Thymus (tissue), 11 donors: ENCODE measurements around the gene EXOC4. TPM values are rescaled to one million over a fixed set of nuclear protein-coding genes. Genes with fewer than 3 reads are reported as not detected.

Experiments used
- DNase-seq, 9 donors: peaks; one replicate each; pipeline ENCODE4 v3.0.0-alpha.2; 2013; ENCODE audit warnings: low spot score in 9 of 9, low read depth in 6 of 9, missing footprints in 1 of 9
- H3K27ac ChIP-seq, 2 donors: one replicate each; pipeline ENCODE4 v1.5.1; 2013; ENCODE audit warnings: control low read depth in 1 of 2, low read depth in 1 of 2, low read length in 1 of 2, mild to moderate bottlenecking in 1 of 2, moderate library complexity in 1 of 2
- H3K27me3 ChIP-seq, 2 donors: one replicate each; pipeline ENCODE4 v1.5.1; 2013; ENCODE audit warnings: low read length in 1 of 2; ENCODE audit not compliant: control insufficient read depth in 2 of 2, insufficient read depth in 1 of 2
- H3K36me3 ChIP-seq, 2 donors: one replicate each; pipeline ENCODE4 v1.5.1; 2013; ENCODE audit warnings: low read length in 1 of 2, mild to moderate bottlenecking in 1 of 2, moderate library complexity in 1 of 2; ENCODE audit not compliant: control insufficient read depth in 2 of 2, insufficient read depth in 2 of 2
- H3K4me1 ChIP-seq, 2 donors: one replicate each; pipeline ENCODE4 v1.5.1; 2013; ENCODE audit warnings: low read length in 2 of 2; ENCODE audit not compliant: control insufficient read depth in 2 of 2, insufficient read depth in 2 of 2
- H3K4me3 ChIP-seq, 2 donors: one replicate each; pipeline ENCODE4 v1.5.1; 2013; ENCODE audit warnings: low read length in 2 of 2, control low read depth in 1 of 2, mild to moderate bottlenecking in 1 of 2
- H3K9me3 ChIP-seq, 2 donors: one replicate each; pipeline ENCODE4 v1.5.1; 2013; ENCODE audit warnings: low read length in 1 of 2, mild to moderate bottlenecking in 1 of 2; ENCODE audit not compliant: control insufficient read depth in 2 of 2, insufficient read depth in 1 of 2
- WGBS: extraction: QIAGEN DNeasy Blood & Tissue Kit; methylation state at CpG from one replicate; pipeline ENCODE4 v1.1.7; 2013; 5-methylcytosine and 5-hydroxymethylcytosine counted together
- polyA plus RNA-seq: library from polyadenylated mRNA; stranded (reverse); fragments of 200-250 nt; gene quantifications from one replicate; pipeline ENCODE4 v1.2.3, GENCODE V29; 2013
- total RNA-seq: library from RNA; stranded (reverse); fragments of 120-200 nt; gene quantifications from one replicate; pipeline ENCODE4 v1.2.4, GENCODE V29; 2013
- donor health status: healthy.

Gene EXOC4
- total and polyA plus RNA-seq, 2 donors, result 25.5 to 51.2 TPM

DNA sequence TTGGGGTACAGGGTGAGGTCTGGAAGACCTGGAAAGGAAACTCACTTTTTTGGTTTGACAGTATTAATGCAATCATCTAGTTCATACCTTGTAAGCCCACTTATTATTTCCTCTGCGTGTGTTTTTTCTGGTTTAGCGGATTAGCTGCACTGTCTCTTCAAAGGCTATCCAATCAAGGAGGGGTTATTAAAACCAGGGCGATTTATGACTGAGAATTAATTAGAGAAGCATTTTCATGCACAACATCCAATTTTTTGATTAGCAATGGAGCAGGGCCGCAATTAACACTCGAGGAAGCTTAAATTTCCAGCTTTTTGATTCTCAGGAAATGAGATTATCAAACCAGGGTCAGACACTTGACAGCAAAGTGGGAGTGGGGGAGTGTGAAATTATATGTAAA is 248.9 kb downstream of the EXOC4 start:
- no peak for DNase-seq
- H3K27ac ChIP-seq, result no peak overlapping the region
- H3K4me3 ChIP-seq, result no peak overlapping the region
- no peaks in the 10 kb centered on the region for H3K36me3 ChIP-seq
- no peaks in the 10 kb centered on the region for H3K9me3 ChIP-seq
- H3K27me3 ChIP-seq, result no peaks in the 10 kb centered on the region
- H3K4me1 ChIP-seq, result no peaks in the 10 kb centered on the region
- WGBS, result 97% methylated on average over 5 of the region's 5 CpGs

DNA sequence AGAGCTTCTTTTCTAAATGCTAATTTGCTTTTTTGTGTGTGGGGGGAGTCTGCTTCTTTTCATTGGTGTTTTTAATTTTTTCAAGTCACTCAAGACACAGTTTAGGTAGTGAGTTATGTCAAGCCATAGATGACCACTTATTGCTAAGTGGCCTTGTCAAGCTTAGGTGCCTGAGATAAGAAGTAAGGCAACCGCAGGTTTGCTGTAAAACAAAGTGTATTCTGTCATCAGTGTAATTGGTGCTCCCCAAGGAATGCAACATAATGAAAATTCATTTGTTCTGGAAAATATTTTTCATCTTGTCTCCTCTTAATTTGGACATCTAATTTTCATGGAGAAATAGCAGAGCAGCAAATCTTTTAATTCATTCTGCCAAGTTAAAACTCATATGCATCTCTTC is 249.6 kb downstream of the EXOC4 start:
- 100% methylated on average over 1 of the region's 1 CpG for WGBS
- no peak overlapping the region for H3K4me3 ChIP-seq
- no peaks in the 10 kb centered on the region for H3K27me3 ChIP-seq
- no peaks in the 10 kb centered on the region for H3K4me1 ChIP-seq
- no peaks in the 10 kb centered on the region for H3K9me3 ChIP-seq
- DNase-seq, result no peak
- H3K27ac ChIP-seq, result no peak overlapping the region
- H3K36me3 ChIP-seq, result no peaks in the 10 kb centered on the region

DNA sequence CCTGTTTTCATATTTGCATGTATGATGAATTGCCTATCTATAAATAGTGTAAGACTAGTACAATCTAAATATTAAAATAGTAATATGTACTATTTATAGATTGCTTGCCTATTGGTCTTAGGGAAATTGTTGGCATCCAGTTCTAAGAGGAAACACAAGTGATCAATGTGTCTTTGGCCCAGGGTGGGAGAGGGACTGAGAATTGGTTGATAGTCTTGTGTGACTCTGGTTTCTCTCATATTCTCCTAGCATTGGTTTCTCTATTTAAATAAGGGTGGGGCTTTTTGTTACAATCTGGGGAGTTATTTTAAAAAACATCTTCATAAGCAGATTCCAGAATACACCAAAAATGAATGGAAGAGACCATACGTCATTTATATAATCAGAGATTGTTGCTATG is 250.1 kb downstream of the EXOC4 start:
- Histone ChIP-seq H3K4me1 (no peaks in the 10 kb centered on the region), H3K4me3 (no peak overlapping the region), H3K27ac (no peak overlapping the region), H3K27me3 (no peaks in the 10 kb centered on the region), H3K36me3 (no peaks in the 10 kb centered on the region), H3K9me3 (no peaks in the 10 kb centered on the region)
- DNase-seq, result no peak
- 100% methylated on average over 1 of the region's 1 CpG for WGBS

DNA sequence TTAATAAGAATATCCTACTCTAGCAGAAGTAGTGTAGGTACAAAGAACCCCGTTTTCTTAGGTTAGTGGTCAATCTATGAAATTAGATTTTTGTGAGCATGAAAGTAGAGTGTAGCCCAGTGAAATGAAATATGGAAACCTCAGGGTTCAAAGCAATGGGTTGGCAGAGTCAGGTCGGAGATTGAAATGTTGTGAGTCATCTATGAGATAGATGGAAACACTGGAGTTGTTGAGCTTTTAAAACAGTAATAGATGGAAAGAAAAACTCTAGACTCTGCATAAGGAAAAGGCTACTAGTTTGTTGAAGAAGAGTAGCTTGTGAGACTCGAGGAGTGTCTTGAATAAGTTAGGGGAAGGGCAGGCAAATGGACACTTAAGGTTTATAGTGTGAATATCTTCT is 251.9 kb downstream of the EXOC4 start:
- WGBS, result over 99% methylated on average over 3 of the region's 3 CpGs
- Histone ChIP-seq H3K27ac (no peak overlapping the region), H3K4me1 (no peaks in the 10 kb centered on the region), H3K9me3 (no peaks in the 10 kb centered on the region), H3K27me3 (no peaks in the 10 kb centered on the region), H3K36me3 (no peaks in the 10 kb centered on the region), H3K4me3 (no peak overlapping the region)
- DNase-seq, result no peak

DNA sequence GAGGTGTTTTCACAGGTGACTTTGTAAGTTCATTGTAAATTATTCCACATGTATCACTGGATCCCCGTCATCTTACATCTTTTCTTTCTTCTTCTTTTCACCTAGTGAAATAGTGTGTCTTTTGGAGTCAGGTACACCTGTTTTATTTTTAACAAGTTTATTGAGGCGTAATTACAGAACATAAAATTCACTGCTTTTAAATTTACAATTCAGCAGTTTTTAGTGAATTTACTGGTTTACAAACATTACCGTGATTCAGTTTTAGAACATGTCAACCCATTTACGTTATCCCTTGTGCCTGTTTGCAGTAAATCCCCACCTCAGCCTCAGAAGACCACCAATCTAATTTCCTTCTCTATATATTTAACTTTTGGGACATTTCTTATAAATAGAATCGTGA is 256.9 kb downstream of the EXOC4 start:
- DNase-seq, result no peak
- Histone ChIP-seq H3K4me1 (no peaks in the 10 kb centered on the region), H3K27ac (no peak overlapping the region), H3K4me3 (no peak overlapping the region), H3K36me3 (no peaks in the 10 kb centered on the region), H3K9me3 (no peaks in the 10 kb centered on the region), H3K27me3 (no peaks in the 10 kb centered on the region)
- whole genome bisulfite sequencing, result 97% methylated on average over 5 of the region's 5 CpGs

DNA sequence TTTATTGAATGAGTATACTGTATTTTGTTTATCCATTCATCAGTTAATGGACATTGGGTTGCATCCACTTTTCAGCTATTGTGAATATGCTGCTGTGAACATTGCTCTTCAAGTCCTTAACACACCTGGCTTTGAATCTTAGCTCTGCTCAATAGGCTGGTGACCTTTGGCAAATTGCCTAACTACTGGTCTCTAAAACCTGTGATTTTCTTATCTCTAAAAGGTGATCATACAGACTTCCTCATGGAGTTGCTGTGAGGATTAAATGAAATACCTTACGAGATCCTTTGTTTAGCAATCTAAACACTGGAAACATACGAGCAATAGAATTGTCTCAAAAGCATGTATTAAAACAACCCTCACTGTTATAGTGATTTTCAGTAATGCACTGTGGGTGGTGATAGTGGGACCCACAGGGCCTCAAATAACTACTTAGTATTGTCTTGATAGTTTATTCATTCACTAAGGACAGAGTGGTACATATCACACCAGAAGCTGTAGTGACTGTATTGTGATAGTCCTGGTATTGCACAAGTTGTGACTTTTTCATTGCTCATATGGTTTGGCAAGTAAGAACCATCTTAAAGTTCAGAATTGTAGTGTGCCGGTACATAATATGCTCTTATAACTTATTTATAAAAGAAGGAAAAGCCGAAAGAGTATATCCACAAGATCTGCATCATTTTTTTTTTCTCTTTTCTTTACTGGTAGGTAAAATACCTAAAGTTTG is 257.6 kb downstream of the EXOC4 start:
- no peak for DNase-seq
- no peaks in the 10 kb centered on the region for H3K4me1 ChIP-seq
- H3K27ac ChIP-seq, result no peak overlapping the region
- no peaks in the 10 kb centered on the region for H3K9me3 ChIP-seq
- H3K27me3 ChIP-seq, result no peaks in the 10 kb centered on the region
- H3K36me3 ChIP-seq, result no peaks in the 10 kb centered on the region
- WGBS, result 96% methylated on average over 4 of the region's 4 CpGs
- H3K4me3 ChIP-seq, result no peak overlapping the region

DNA sequence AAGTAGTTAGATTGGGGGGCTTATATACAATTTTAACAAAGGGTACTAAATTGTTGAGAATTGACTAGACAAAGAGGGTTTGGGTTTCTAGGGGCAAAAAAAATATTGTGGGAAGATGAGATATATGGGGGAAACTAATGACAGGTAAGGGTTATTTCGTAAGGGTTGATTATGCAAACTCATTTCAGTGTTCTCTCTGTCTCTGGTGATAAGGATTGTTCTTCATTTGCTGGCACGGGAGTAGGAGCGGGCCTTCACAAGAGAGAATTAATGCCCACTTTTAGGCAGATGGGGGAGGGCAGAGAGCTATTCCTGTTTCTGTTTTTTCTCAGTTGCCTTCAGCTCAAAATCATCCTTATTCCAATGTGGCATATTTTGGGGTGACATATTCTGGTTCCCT is 258.4 kb downstream of the EXOC4 start:
- Histone ChIP-seq H3K36me3 (no peaks in the 10 kb centered on the region), H3K9me3 (no peaks in the 10 kb centered on the region), H3K4me1 (no peaks in the 10 kb centered on the region), H3K27me3 (no peaks in the 10 kb centered on the region), H3K4me3 (no peak overlapping the region), H3K27ac (no peak overlapping the region)
- 97% methylated on average over 3 of the region's 3 CpGs for WGBS
- DNase-seq, result no peak

DNA sequence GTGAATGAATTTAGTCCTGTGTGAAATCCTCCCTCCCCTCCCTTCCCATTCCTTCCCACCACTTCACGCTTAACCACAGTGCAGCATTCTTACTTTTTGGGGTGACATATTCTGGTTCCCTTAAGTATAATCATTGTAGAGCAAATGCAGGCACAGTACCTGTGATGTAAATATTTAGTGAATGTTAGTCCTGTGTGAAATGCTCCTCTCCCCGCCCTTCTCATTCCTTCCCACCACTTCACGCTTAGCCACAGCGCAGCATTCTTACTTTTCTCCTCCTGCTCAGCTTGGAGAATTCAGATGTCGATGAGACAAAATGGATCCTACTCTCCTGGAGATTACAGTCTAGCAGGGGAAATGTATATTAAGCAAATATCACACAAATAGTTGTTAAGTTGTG is 258.8 kb downstream of the EXOC4 start:
- no peak for DNase-seq
- over 99% methylated on average over 5 of the region's 5 CpGs for WGBS

DNA sequence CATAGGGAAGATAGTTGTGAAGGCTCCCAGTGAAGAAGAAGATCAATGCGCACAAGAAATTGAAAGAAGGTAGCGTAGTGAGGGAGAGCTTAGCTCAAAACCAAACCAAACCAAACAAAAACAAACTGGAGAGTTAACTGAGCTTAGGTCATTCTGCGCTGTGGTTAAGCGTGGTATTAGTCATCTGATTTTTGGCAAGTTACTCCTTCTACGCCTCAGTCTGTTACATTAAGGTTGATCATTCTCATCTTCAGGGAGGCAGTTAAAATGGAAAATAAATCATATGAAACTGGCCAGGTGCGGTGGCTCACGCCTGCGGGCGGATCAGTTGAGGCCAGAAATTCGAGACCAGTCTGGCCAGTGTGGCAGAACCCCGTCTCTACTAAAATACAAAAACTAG is 259.7 kb downstream of the EXOC4 start:
- WGBS, result 99% methylated on average over 11 of the region's 11 CpGs
- H3K9me3 ChIP-seq, result no peaks in the 10 kb centered on the region
- H3K36me3 ChIP-seq, result no peaks in the 10 kb centered on the region
- no peak for DNase-seq
- no peak overlapping the region for H3K4me3 ChIP-seq
- H3K27me3 ChIP-seq, result no peaks in the 10 kb centered on the region
- no peaks in the 10 kb centered on the region for H3K4me1 ChIP-seq
- H3K27ac ChIP-seq, result no peak overlapping the region

More for the DNA sequence above, 258.8 kb downstream of the EXOC4 start:
- Histone ChIP-seq H3K27ac (no peak overlapping the region), H3K9me3 (no peaks in the 10 kb centered on the region), H3K27me3 (no peaks in the 10 kb centered on the region), H3K4me1 (no peaks in the 10 kb centered on the region), H3K4me3 (no peak overlapping the region), H3K36me3 (no peaks in the 10 kb centered on the region)
